KBM-7 (cell line): Measurements from ENCODE around the gene SEC62.
A peak's percentile ranks its signal among the peaks of the same experiment; 100 is the strongest.

Experiments
- DNase-seq: peaks from one replicate; pipeline ENCODE4 v3.0.0-alpha.2; 2015
- in situ Hi-C: fragments of 300-500 bp; cut with MboI; formaldehyde crosslinking; loops from 2 replicates; pipeline ENCODE4 v1.14.3; 2020; ENCODE audit warnings: low sequenced_read_pairs, low pct_unique_long_range_greater_than_20kb, mixed read lengths

The SEC62 gene, protein sequence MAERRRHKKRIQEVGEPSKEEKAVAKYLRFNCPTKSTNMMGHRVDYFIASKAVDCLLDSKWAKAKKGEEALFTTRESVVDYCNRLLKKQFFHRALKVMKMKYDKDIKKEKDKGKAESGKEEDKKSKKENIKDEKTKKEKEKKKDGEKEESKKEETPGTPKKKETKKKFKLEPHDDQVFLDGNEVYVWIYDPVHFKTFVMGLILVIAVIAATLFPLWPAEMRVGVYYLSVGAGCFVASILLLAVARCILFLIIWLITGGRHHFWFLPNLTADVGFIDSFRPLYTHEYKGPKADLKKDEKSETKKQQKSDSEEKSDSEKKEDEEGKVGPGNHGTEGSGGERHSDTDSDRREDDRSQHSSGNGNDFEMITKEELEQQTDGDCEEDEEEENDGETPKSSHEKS

DNA sequence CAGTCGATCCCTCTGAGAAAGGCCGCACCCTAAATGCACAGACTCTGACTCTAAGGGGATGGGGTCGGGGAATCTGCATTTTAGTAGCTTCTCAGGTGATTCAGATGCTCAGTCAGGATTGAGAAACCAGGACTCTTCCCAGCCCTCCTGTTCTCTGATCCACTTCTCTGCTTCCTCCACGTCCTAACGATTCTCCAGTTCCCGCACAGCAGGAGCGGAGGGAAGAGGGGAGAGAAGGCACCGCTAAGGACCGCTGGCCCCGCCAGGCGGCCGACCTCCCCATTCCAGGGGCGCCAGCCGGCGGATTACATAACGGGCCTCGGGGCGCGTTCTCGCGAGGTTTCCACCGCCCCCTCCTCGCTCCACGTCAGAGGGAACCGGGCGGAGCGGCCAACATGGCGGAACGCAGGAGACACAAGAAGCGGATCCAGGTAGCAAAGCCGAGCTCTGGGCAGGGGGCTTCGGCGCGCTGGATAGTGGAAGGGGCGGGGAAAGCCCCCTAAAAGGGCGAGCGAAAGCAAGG lies at the start of gene SEC62:
TSS of gene SEC62 (plus strand) at position 380 of the 523 bp plus-strand sequence. CDS start at position 396, 16 bp downstream.
- in situ Hi-C loops = no loop called here
- DNase-seq = peak; percentile 94

GRCh38 chr3:169923189-169923588 lies 43.4 kb upstream of the SEC62 start:
- in situ Hi-C loops = no loop called here
- DNase-seq = no peak

DNA sequence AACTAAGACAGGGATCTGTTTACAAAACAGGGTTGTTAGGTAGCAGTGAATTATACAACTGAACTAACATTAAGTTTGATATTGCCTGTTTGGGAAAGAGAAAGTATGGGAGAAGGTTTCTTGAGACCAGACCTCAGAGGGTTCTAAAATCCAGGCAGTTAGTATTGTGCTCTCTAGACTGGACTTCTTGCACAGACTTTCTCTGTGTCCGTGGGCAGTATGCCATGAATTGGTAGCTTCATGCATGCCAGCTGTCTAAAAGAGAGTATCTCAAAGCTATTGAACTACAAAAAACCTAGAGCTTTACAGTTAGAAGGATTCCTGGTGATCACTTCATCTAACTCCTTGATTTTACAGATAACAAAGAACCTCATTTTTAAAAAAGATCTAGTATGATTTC lies 42.8 kb upstream of the SEC62 start:
- in situ Hi-C loops = no loop called here
- no peak for DNase-seq

DNA sequence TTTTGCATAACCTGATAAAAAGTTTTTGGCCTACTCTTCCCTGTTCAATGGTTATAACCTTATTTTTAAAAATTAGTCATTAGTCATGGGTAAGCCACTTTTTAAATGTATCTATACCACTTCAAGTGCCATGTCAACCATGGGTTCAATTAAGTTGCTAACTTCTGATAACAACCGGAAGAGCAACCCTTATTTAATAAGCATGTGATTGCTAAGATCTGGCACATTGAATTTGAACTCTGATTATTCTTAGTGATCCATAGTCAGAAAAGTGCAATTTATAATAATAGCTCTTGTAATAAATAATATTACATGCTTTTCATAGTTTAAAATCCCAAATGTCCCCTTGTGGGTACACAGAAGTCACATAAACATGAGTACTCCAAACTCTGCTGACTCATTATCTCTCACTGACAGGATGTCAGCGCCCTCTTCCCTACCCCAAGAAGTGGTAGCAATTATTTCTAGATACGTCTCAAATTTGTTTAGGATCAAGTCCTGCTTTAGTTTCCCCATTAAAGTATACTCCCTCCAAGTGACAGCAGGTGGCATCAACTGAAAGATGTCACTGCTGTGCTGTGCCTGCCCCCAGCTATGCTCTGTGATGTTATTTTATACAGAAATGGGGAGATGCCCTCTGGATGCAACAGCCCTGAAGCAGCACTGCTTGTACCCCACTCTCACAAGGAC lies 36.6 kb upstream of the SEC62 start:
- DNase-seq = peak; percentile 41
- in situ Hi-C loops = no loop called here

DNA sequence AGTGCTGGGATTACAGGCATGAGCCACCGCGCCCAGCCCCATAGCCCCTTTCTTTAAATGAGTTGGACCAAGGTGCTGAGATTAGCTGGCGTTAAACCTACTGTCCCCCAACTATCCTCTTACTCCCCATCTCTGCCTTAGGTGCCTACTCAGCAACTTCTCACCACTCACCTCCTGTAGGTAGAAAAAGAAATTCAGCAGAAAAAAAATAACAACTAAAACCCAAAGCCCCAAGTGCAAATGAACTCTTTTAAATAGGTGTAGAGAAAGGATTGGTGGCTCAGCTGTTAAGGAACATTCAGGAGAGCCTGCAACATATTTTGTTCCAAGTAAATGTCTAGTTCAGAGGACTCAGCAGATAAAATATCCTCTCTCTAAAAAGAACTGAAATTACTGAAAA lies 35.8 kb upstream of the SEC62 start:
- in situ Hi-C loops = no loop called here
- no peak for DNase-seq

- in situ Hi-C loops = no loop called here
- no peak for DNase-seq
Measured at GRCh38 chr3:169931747-169932520, 34.7 kb upstream of the SEC62 start.

DNA sequence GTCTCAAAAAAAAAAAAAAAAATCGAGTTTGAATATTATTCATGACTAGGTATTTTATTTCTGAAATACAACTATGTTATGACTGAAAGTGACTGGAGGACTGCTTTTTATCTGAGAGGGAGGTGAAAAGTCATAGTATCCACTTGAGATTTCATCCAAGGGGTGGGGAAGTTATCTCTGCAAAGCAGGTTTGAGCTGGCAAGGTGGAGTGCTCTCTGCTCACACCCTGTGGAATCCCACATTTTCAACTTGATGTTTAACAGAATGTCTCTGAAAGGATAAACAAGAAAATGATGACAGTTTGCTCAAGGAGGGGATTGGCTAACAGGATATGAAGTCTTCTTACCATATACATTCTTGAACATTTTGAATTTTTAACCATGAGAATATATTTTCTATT lies 27.3 kb upstream of the SEC62 start:
- in situ Hi-C loops = no loop called here
- no peak for DNase-seq

- in situ Hi-C loops = no loop called here
- no peak for DNase-seq
Measured at GRCh38 chr3:169939751-169940150, 26.9 kb upstream of the SEC62 start.

DNA sequence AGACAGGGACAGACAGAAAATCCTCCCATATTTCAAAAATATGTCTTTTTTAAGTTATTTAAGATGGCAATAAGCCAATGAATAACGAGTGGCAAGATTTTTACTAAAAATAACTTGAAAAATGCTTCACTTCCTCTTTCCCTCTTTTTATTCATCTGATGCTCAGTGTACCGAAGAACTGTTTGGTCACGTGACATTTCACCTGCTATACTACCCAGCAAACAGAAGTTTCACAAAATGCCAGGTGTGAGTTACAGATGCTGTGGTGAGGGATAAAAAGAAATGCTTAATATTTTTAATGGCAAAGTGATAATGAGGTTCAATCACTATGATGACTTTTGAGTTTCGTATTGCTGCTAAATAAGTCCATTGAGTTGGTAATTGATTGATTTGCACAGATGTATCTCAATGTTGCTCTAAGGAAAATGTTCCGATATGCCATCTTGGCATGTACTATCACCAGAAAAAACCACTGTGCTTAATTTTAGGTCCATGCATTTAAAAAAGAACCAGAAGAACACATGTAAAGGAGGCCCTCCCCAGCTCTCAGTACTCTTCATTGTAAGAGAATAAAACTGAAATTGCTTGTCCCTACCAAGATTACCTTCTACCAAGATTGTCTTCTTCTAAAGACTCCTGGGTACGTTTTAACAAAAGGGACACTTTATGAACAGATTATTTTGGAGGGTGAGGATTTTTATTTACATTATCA lies 26.0 kb upstream of the SEC62 start:
- peak; percentile 58 for DNase-seq
- in situ Hi-C loops = no loop called here

- in situ Hi-C loops = no loop called here
- peak; percentile 82 for DNase-seq
Measured at GRCh38 chr3:169945313-169945712, 21.3 kb upstream of the SEC62 start.

GRCh38 chr3:169946336-169946735 lies 20.3 kb upstream of the SEC62 start:
- no peak for DNase-seq
- in situ Hi-C loops = no loop called here

DNA sequence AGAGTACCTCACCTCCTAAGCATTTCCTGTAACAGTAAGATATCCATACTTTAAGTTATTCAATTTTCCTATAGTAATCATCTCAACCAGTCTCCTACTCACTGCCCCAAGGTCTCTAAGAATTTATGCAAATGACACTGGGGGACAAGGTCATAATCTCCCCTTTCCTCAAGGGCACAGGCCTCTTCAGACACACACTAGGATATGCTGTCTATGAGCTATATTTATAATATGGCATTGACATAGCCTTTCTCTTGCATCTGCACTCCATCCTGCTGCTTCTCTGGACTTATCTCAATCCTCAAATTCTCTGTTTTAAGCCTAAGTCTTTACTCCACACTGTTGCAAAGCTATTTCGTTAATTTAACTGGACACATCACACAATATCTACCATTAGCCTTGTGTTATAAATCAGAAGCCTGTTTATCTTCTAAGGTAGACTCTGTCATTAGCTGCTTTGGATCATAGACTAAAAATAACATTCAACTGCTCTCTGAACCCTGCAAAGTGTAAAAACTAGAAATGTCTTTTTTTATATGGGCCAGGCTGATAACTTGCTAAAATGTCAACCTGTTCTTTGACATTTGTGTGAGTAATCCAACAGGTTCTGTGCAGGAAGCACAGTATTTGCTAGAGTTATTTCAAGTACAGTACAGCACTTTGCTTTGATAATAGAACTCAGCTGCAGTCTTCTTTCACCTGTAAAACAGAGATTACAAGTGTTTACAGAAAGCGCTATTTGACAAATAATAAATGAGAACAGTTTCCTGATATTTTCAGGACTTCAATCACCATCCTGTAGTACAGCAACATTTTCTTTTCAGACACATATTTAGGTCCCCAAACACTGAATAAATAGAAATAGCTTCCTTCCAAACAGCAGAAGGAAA lies 17.8 kb upstream of the SEC62 start:
- in situ Hi-C loops = no loop called here
- DNase-seq = no peak

DNA sequence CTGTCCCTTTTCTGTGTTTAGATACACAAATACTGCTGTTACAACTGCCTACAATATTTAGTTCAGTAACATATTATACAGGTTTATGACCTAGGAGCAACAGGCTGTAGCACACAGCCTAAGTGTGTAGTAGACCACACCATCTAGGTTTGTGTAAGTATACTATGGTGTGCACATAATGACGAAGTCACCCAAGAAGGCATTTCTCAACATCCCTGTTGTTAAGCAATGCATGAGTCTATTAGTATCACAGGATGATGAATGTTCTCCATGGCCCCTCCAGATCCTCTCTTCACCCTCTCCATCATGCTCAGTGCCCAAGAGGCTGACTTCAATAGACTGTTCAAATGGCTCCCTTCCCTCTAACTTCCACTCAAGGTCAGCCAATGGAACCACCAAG lies 14.6 kb upstream of the SEC62 start:
- in situ Hi-C loops = no loop called here
- no peak for DNase-seq

- no peak for DNase-seq
- in situ Hi-C loops = no loop called here
Measured at GRCh38 chr3:169953462-169954141, 13.0 kb upstream of the SEC62 start.

- DNase-seq = peak; percentile 73
- in situ Hi-C loops = no loop called here
Measured at GRCh38 chr3:169954142-169954756, 12.4 kb upstream of the SEC62 start.

DNA sequence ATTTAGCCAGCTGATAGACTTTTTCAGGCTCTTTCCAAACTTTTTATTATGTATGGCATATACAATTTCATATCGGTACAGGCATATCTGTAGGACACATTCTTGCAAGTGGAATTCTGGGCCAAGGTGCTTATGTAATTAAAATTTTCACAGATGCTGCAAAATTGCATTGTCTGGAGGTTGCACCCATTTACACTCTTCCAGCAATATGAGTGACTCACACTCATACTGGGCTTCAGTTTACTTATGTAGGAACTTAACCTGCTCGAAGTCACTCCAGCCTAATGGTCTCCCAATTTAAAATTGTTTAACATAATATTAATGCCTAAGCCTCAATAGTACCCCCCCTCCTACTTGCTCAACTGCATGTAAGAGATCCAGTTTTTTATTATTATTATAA lies 11.2 kb upstream of the SEC62 start:
- no peak for DNase-seq
- in situ Hi-C loops = no loop called here

GRCh38 chr3:169964176-169964575 lies 2.4 kb upstream of the SEC62 start:
- in situ Hi-C loops = no loop called here
- no peak for DNase-seq
